HEK293 (cell line): Measurements from ENCODE around the gene KIF13A.

Source experiments
- CTCF ChIA-PET: fragments of 350-600 bp; formaldehyde crosslinking; extraction: SDS; loops from one replicate; lab custom pipeline; 2021; ENCODE audit warnings: antibody characterized with exemption; lab: Yijun Ruan, JAX
- POLR2A ChIA-PET: fragments of 300-600 bp; formaldehyde crosslinking; extraction: SDS; loops from one replicate; lab custom pipeline; 2020; ENCODE audit warnings: antibody characterized with exemption, inconsistent platforms; lab: Yijun Ruan, JAX
- H3K27ac ChIP-seq: fragments of 200-500 bp; sonication (Bioruptor generic); 2 replicates; pipeline ENCODE4 v1.5.1; 2014; ENCODE audit warnings: low read depth, low read length, control low read depth, inconsistent platforms; ENCODE audit errors: extremely low read depth
- H3K36me3 ChIP-seq, 2 experiments: fragments of 200-500 bp in 1 of 2; sonication (Bioruptor generic) in 1 of 2; 1 replicate in 1 of 2; 2 replicates in 1 of 2; pipeline ENCODE4 v1.5.1; 2014 to 2017; ENCODE audit warnings: inconsistent platforms in 2 of 2, low read length in 2 of 2; ENCODE audit not compliant: control insufficient read depth in 2 of 2, insufficient read depth in 1 of 2
- H3K4me1 ChIP-seq: fragments of 200-500 bp; sonication (Bioruptor generic); 2 replicates; pipeline ENCODE4 v1.5.1; 2014; ENCODE audit warnings: mild to moderate bottlenecking, low read length, inconsistent platforms; ENCODE audit not compliant: control insufficient read depth, insufficient read depth
- H3K4me3 ChIP-seq: 2 replicates; pipeline ENCODE4 v1.5.1; 2011; ENCODE audit warnings: low read depth, mild to moderate bottlenecking, control low read depth, low read length, moderate library complexity
- H3K9me3 ChIP-seq: fragments of 200-500 bp; sonication (Bioruptor generic); 2 replicates; pipeline ENCODE4 v1.5.1; 2014; ENCODE audit warnings: low read depth, low read length, inconsistent platforms; ENCODE audit not compliant: control insufficient read depth, insufficient read depth
- FEZF1 ChIP-seq: fragments of 450-650 bp; formaldehyde crosslinking; IDR thresholded peaks from 2 replicates; pipeline ENCODE4 v1.5.1; 2016; ENCODE audit warnings: missing biosample characterization, missing genetic modification characterization
- HOXC10 ChIP-seq: sonication (generic); formaldehyde crosslinking; IDR thresholded peaks from 2 replicates; pipeline ENCODE4 v1.8.1; 2023; ENCODE audit warnings: mild to moderate bottlenecking, missing genetic modification reagents
- PRDM1 ChIP-seq: fragments of 450-650 bp; formaldehyde crosslinking; IDR thresholded peaks from 2 replicates; pipeline ENCODE4; 2016; ENCODE audit warnings: missing biosample characterization, missing genetic modification characterization
- SP7 ChIP-seq: fragments of 450-650 bp; formaldehyde crosslinking; IDR thresholded peaks from 2 replicates; pipeline ENCODE4 v1.5.1; 2016; ENCODE audit warnings: missing biosample characterization, missing genetic modification characterization
- ZBTB17 ChIP-seq: fragments of 450-650 bp; formaldehyde crosslinking; IDR thresholded peaks from 2 replicates; pipeline ENCODE4 v1.5.1; 2016; ENCODE audit warnings: missing biosample characterization, missing genetic modification characterization
- ZNF23 ChIP-seq: fragments of 450-650 bp; formaldehyde crosslinking; IDR thresholded peaks from 2 replicates; pipeline ENCODE4 v1.5.1; 2016; ENCODE audit warnings: missing biosample characterization, missing genetic modification characterization, borderline replicate concordance
- ZNF514 ChIP-seq: fragments of 450-650 bp; formaldehyde crosslinking; IDR thresholded peaks from 2 replicates; pipeline ENCODE4 v1.5.1; 2016; ENCODE audit warnings: missing biosample characterization, missing genetic modification characterization
- ZNF561 ChIP-seq: fragments of 450-650 bp; IDR thresholded peaks from 2 replicates; pipeline ENCODE4 v1.5.1; 2018; ENCODE audit warnings: missing biosample characterization, missing genetic modification characterization, borderline replicate concordance
- ZNF624 ChIP-seq: fragments of 450-650 bp; formaldehyde crosslinking; IDR thresholded peaks from 2 replicates; pipeline ENCODE4 v1.5.1; 2017; ENCODE audit warnings: missing biosample characterization, missing genetic modification characterization
- TF ChIP-seq, protein P1 (sequence below): fragments of 450-650 bp; formaldehyde crosslinking; IDR thresholded peaks from 2 replicates; pipeline ENCODE4 v1.5.1; 2017; ENCODE audit warnings: missing biosample characterization, missing genetic modification characterization
- TF ChIP-seq, protein P2 (sequence below): fragments of 450-650 bp; formaldehyde crosslinking; IDR thresholded peaks from 2 replicates; pipeline ENCODE4 v1.5.1; 2016; ENCODE audit warnings: missing biosample characterization, missing genetic modification characterization
- TF ChIP-seq, protein P3 (sequence below): fragments of 450-650 bp; formaldehyde crosslinking; IDR thresholded peaks from 2 replicates; pipeline ENCODE4 v1.5.1; 2016; ENCODE audit warnings: missing biosample characterization, missing genetic modification characterization, low read depth
- TF ChIP-seq, protein P4 (sequence below): fragments of 450-650 bp; formaldehyde crosslinking; IDR thresholded peaks from 2 replicates; pipeline ENCODE4 v1.5.1; 2016; ENCODE audit warnings: missing biosample characterization, missing genetic modification characterization

The KIF13A gene

DNA sequence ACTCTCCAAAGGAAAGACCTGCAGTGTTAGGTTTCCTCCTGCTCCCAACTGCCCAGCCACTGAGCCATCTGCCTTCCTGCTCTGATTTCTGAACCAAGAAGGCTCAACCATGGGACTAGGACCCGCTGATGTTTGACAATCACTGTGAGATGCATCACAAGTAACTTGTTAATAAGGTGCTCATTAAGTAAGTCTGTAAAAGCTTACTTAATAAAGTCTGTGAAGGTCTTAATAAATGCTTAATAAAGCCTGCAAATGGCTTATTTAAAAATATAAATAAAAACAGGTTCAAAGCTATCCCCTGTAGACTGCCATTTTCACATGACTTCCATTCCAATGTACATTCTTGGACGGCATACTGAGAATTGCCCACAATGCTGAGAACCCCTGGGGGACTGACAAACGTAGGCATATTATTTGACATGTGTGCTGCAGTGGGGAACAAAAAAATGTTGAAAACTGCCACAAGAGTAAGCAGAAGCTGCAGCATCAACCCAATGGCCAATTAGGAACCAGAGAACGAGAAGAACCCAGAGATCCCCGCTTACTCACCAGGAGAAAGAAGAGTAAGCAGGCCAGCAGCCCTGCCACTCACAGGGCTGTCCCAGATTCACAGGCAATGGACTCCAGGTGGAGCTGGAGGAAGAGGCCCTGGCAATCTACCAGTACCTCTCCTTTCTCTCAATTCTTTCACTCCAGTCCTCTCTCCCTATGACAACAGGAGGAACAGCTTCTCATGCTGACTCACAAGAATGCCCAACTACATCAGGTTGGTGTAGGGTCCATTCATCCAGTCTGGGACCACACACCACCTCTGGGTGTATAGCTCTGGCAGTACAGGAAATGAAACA, 19.5 kb downstream of the KIF13A start:
- Histone ChIP-seq H3K27ac (no peak overlapping the region), H3K4me3 (no peak overlapping the region), H3K4me1 (peaks cover 23% of the 10 kb centered on the region), H3K9me3 (no peaks in the 10 kb centered on the region), H3K36me3 (no peaks in the 10 kb centered on the region)
- TF ChIP-seq ZNF23 (tag by site-specific recombination) (no peak), HOXC10 (CRISPR knock-in tag) (no peak), ZBTB17 (tag by site-specific recombination) (peak; percentile 10; the same call in 1 of the 2 replicates), ZNF514 (tag by site-specific recombination) (no peak), PRDM1 (tag by site-specific recombination) (0 out of 2 replicates have a peak, but pooled peaks have one; percentile 10)
- POLR2A ChIA-PET = interaction anchor here (0.6 kb wide), 1 partner anchor 75 kb away, joined by 3 read pairs; no protein-coding TSS in a partner anchor
- CTCF ChIA-PET = interaction anchor here (0.6 to 1.2 kb wide), 4 partner anchors 18 to 154 kb away, joined by 4 to 5 read pairs (median 4); partner anchors contain the start of gene NHLRC1

DNA sequence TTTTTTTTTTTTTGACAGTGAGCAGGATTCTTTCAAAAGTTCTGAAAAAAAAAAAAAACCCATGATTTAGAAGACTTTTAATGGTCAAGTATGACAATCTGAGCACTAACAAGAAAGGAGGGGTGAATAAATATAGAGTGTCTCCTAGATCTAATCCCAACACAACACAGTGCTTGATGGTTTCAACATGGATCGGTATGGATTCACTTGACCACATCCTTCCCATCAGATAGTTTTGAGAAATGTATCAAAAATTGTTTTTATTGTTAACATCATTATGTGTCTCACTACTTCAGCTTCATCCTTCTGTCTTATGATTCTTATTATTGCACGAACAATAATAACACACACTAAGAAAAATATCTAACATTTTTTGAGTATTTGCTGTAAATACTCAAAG, 21.0 kb downstream of the KIF13A start:
- ChIA-PET CTCF (no interaction called here), POLR2A (no interaction called here)

DNA sequence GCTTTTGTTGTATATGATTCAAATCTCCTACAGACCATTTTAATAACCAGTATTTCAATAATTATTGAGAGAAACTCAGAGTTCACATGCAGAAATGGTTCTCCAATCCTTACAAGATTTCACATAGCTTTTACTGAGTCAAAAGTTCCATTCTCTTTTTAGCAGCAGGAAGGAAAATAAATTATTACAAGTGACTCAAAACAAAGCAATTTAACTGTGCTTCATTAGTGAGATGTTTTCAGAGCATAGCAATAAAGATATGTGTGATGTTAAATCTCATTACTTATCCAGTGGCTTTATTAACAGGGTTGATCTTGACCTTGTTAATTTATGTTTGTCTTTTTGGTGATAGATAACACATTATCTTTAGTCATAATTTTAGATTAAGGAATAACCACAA, 22.0 kb downstream of the KIF13A start:
- CTCF ChIA-PET = interaction anchor here (0.6 to 1.5 kb wide), 3 partner anchors 10 to 131 kb away, joined by 3 to 6 read pairs (median 4); no protein-coding TSS in a partner anchor
- TF ChIP-seq SP7 (no peak), FEZF1 (tag by site-specific recombination) (peak; percentile 24; the same call in 1 of the 2 replicates), ZNF624 (no peak)
- TF ChIP-seq, protein P1, sequence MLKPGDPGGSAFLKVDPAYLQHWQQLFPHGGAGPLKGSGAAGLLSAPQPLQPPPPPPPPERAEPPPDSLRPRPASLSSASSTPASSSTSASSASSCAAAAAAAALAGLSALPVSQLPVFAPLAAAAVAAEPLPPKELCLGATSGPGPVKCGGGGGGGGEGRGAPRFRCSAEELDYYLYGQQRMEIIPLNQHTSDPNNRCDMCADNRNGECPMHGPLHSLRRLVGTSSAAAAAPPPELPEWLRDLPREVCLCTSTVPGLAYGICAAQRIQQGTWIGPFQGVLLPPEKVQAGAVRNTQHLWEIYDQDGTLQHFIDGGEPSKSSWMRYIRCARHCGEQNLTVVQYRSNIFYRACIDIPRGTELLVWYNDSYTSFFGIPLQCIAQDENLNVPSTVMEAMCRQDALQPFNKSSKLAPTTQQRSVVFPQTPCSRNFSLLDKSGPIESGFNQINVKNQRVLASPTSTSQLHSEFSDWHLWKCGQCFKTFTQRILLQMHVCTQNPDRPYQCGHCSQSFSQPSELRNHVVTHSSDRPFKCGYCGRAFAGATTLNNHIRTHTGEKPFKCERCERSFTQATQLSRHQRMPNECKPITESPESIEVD (tag by site-specific recombination) = peak; percentile 44; the same call in 1 of the 2 replicates

More for the DNA sequence above, 21.0 kb downstream of the KIF13A start:
- TF ChIP-seq, protein P2, sequence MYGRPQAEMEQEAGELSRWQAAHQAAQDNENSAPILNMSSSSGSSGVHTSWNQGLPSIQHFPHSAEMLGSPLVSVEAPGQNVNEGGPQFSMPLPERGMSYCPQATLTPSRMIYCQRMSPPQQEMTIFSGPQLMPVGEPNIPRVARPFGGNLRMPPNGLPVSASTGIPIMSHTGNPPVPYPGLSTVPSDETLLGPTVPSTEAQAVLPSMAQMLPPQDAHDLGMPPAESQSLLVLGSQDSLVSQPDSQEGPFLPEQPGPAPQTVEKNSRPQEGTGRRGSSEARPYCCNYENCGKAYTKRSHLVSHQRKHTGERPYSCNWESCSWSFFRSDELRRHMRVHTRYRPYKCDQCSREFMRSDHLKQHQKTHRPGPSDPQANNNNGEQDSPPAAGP (tag by site-specific recombination) = no peak
- TF ChIP-seq, protein P3, sequence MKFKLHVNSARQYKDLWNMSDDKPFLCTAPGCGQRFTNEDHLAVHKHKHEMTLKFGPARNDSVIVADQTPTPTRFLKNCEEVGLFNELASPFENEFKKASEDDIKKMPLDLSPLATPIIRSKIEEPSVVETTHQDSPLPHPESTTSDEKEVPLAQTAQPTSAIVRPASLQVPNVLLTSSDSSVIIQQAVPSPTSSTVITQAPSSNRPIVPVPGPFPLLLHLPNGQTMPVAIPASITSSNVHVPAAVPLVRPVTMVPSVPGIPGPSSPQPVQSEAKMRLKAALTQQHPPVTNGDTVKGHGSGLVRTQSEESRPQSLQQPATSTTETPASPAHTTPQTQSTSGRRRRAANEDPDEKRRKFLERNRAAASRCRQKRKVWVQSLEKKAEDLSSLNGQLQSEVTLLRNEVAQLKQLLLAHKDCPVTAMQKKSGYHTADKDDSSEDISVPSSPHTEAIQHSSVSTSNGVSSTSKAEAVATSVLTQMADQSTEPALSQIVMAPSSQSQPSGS (tag by site-specific recombination) = no peak
- TF ChIP-seq, protein P4, sequence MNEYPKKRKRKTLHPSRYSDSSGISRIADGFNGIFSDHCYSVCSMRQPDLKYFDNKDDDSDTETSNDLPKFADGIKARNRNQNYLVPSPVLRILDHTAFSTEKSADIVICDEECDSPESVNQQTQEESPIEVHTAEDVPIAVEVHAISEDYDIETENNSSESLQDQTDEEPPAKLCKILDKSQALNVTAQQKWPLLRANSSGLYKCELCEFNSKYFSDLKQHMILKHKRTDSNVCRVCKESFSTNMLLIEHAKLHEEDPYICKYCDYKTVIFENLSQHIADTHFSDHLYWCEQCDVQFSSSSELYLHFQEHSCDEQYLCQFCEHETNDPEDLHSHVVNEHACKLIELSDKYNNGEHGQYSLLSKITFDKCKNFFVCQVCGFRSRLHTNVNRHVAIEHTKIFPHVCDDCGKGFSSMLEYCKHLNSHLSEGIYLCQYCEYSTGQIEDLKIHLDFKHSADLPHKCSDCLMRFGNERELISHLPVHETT (tag by site-specific recombination) = no peak
- TF ChIP-seq ZNF561 (tag by site-specific recombination) = no peak
- Histone ChIP-seq H3K4me1 (0 out of 2 replicates have a peak, but pooled peaks cover 10% of the 10 kb centered on the region), H3K27ac (no peak overlapping the region), H3K36me3 (no peaks in the 10 kb centered on the region), H3K9me3 (no peaks in the 10 kb centered on the region), H3K4me3 (no peak overlapping the region)

More for the DNA sequence above, 22.0 kb downstream of the KIF13A start:
- Histone ChIP-seq H3K27ac (no peak overlapping the region), H3K4me3 (no peak overlapping the region), H3K4me1 (0 out of 2 replicates have a peak, but pooled peaks cover 10% of the 10 kb centered on the region), H3K9me3 (no peaks in the 10 kb centered on the region), H3K36me3 (no peaks in the 10 kb centered on the region)
- POLR2A ChIA-PET = interaction anchor here (0.6 to 0.9 kb wide), 2 partner anchors 21 to 365 kb away, joined by 4 to 7 read pairs; partner anchors contain the start of gene FAM8A1
